ENCODE results near the gene TKTL2.

DNA sequence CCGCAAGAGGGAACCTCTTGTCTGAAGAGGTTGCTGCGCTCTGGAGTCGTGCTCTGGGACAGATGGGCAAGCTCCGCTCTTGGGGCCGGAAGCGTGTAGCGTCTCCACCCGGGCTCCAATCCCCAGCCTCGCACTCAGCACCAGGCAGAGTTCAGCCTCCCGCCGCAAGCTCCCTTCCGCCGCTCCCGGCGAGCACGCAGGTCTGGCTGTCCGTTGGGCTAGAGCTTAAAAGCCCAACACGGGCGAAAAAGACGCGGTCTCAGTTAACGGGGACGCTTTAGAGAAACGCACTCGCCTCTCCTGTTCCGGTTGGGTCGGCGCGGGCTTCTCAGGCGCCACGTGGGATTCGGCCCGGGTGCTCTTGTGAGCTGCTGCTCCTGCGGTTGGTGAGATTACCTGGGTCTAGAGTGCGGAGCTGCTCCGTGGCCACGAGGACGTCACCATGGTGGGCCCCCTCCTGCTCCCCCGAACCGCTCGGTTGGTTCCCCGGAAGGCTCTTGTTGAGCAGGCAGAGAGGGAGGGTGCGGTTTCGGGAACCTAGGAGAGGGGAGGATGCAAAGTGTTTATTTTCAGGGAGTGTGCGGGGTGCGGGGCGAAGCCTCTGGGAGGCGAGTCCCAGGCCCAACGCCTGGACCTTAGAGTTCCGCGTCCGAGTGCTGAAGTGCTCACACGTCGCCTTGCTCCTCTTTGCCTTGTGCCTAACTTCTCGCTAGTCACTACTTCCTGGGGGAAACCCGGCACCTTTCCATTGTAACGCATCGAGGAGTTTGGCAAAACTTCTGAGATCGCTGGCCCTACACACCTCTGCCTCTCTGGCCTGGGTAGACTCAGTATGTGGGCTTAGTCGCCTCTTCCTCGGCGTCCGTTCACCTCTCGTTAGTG lies 21.0 kb upstream of the TKTL2 start, which contains the start of gene TMA16:
- TF ChIP-seq, protein P1, sequence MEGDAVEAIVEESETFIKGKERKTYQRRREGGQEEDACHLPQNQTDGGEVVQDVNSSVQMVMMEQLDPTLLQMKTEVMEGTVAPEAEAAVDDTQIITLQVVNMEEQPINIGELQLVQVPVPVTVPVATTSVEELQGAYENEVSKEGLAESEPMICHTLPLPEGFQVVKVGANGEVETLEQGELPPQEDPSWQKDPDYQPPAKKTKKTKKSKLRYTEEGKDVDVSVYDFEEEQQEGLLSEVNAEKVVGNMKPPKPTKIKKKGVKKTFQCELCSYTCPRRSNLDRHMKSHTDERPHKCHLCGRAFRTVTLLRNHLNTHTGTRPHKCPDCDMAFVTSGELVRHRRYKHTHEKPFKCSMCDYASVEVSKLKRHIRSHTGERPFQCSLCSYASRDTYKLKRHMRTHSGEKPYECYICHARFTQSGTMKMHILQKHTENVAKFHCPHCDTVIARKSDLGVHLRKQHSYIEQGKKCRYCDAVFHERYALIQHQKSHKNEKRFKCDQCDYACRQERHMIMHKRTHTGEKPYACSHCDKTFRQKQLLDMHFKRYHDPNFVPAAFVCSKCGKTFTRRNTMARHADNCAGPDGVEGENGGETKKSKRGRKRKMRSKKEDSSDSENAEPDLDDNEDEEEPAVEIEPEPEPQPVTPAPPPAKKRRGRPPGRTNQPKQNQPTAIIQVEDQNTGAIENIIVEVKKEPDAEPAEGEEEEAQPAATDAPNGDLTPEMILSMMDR (IDR thresholded peaks at IDR 0.05) = no peak
- TF ChIP-seq POLR2A (IDR thresholded peaks at IDR 0.05) (no peak), POLR2AphosphoS5 (IDR thresholded peaks at IDR 0.05) (peak; percentile 40 to 71 (median 42))

All from breast epithelium (tissue), 3 donors.